GM12878 (cell line): ENCODE measurements around the gene TGFB1I1. TPM values are rescaled to one million over a fixed set of nuclear protein-coding genes. Genes with fewer than 3 reads are reported as not detected.
"Not testable (repeated sequence)": the region's sequence is repeated elsewhere in the genome, so short reads cannot be mapped to it uniquely, and the experiment has no call there.

ENCODE experiments used
- ATAC-seq: fragments of 200-7000 bp; cut with Tn5 transposase; 3 replicates; pipeline ENCODE4 v1.9.1; 2020; ENCODE audit warnings: mild to moderate bottlenecking, moderate library complexity
- BruUV-seq: library from RNA; stranded (reverse); fragments of 400-500 nt; replicated peaks from 2 replicates; lab custom pipeline; 2021; lab: Mats Ljungman, UMichigan
- CTCF ChIA-PET: fragments of 300-600 bp; sonication (Branson Sonifier 250); formaldehyde crosslinking; extraction: SDS; loops from one replicate; lab custom pipeline; 2021; ENCODE audit warnings: inconsistent platforms; lab: Yijun Ruan, JAX
- POLR2A ChIA-PET: fragments of 350-600 bp; formaldehyde crosslinking; extraction: SDS; loops from one replicate; lab custom pipeline; 2021; ENCODE audit warnings: inconsistent platforms; lab: Charles Lee
- RAD21 ChIA-PET: fragments of 300-600 bp; sonication (Branson Sonifier 250); formaldehyde crosslinking; loops from one replicate; lab custom pipeline; 2023; ENCODE audit warnings: antibody characterized with exemption; ENCODE audit not compliant: unreplicated experiment; lab: Charles Lee
- SMC1A ChIA-PET: fragments of 300-600 bp; sonication (Branson Sonifier 250); formaldehyde crosslinking; loops from one replicate; lab custom pipeline; 2023; ENCODE audit not compliant: unreplicated experiment, uncharacterized antibody; lab: Charles Lee
- DNase-seq: peaks from one replicate; pipeline ENCODE4 v3.0.0-alpha.2; 2011; ENCODE audit warnings: low read depth, low spot score
- FAIRE-seq: peaks from 3 replicates; lab custom pipeline; 2011; peaks lifted over from hg19 to GRCh38; lab: Jason Lieb, UNC
- H2AFZ ChIP-seq: 2 replicates; pipeline ENCODE4 v1.6.0; 2011; ENCODE audit warnings: low read depth, low read length, control low read depth; ENCODE audit not compliant: control insufficient read depth
- H3K27ac ChIP-seq: 2 replicates; pipeline ENCODE4 v1.5.1; 2011; ENCODE audit warnings: control low read depth; ENCODE audit not compliant: control insufficient read depth, insufficient read depth
- H3K27me3 ChIP-seq, 2 experiments: replicated peaks in 1 of 2; 2 replicates each; pipeline versions ENCODE4 v1.6.0 to v1.6.1; 2011; ENCODE audit warnings: low read length in 1 of 2; ENCODE audit not compliant: control insufficient read depth in 2 of 2, insufficient read depth in 2 of 2
- H3K36me3 ChIP-seq, 2 experiments: 2 replicates each; pipeline ENCODE4 v1.5.1; 2011; ENCODE audit warnings: low read length in 1 of 2; ENCODE audit not compliant: control insufficient read depth in 2 of 2, insufficient read depth in 2 of 2
- H3K4me1 ChIP-seq: 2 replicates; pipeline ENCODE4 v1.6.1; 2011; ENCODE audit warnings: mild to moderate bottlenecking, low read length, moderate library complexity, mixed read lengths; ENCODE audit not compliant: control insufficient read depth, insufficient read depth
- H3K4me2 ChIP-seq: 2 replicates; pipeline ENCODE4 v1.6.0; 2011; ENCODE audit warnings: control low read depth; ENCODE audit not compliant: control insufficient read depth, insufficient read depth
- H3K4me3 ChIP-seq: fragments of 200-600 bp; sonication (generic); 2 replicates; pipeline ENCODE4 v1.5.1; 2016
- H3K79me2 ChIP-seq: 2 replicates; pipeline ENCODE4 v1.6.0; 2011; ENCODE audit warnings: low read length; ENCODE audit not compliant: control insufficient read depth, insufficient read depth
- H3K9ac ChIP-seq: 2 replicates; pipeline ENCODE4 v1.8.0; 2011; ENCODE audit warnings: low read length, control low read depth, mixed read lengths; ENCODE audit not compliant: control insufficient read depth, insufficient read depth
- H3K9me3 ChIP-seq: replicated peaks from 3 replicates; pipeline ENCODE4 v1.5.1; 2011; ENCODE audit warnings: mild to moderate bottlenecking, low read length; ENCODE audit not compliant: control insufficient read depth, insufficient read depth
- H4K20me1 ChIP-seq: 2 replicates; pipeline ENCODE4 v1.6.0; 2011; ENCODE audit not compliant: control insufficient read depth, insufficient read depth
- EZH2 ChIP-seq: IDR thresholded peaks from 2 replicates; pipeline ENCODE4 v1.6.1; 2012; ENCODE audit warnings: low read depth, mild to moderate bottlenecking, control low read depth, inconsistent platforms, low read length, borderline replicate concordance; ENCODE audit not compliant: control insufficient read depth
- HDAC2 ChIP-seq: fragments of 200-600 bp; sonication (generic); IDR thresholded peaks from 2 replicates; pipeline ENCODE4 v1.6.1; 2017
- NFYA ChIP-seq: IDR thresholded peaks from 2 replicates; pipeline ENCODE4 v1.6.1; 2011; ENCODE audit warnings: low read depth, mild to moderate bottlenecking, low read length, improper control_type of control experiment, borderline replicate concordance
- WGBS: methylation state at CpG from one replicate; pipeline ENCODE4 v1.1.6; 2016; ENCODE audit warnings: low lambda C conversion rate; ENCODE audit not compliant: insufficient replicate concordance, insufficient coverage; ENCODE audit errors: missing lambda C conversion rate; 5-methylcytosine and 5-hydroxymethylcytosine counted together
- in situ Hi-C: fragments of 300-500 bp; cut with MboI; formaldehyde crosslinking; loops from 9 replicates; pipeline ENCODE4 v1.14.3; 2018; ENCODE audit warnings: mixed read lengths
- intact Hi-C: fragments of 100-400 bp; cut with micrococcal nuclease; formaldehyde crosslinking; loops from one replicate; pipeline ENCODE4 v1.14.2; 2022; ENCODE audit not compliant: unreplicated experiment
- polyA plus RNA-seq, 11 experiments: library from polyadenylated mRNA; depleted of rRNA in 4 of 11; unstranded in 6 of 11; stranded (reverse) in 5 of 11; fragments of >200 nt; fragmentation: Nextera tagmentation in 4 of 11; fragmentation: Illumina TruSeq in 1 of 11; extraction: Ambion mirVana in 4 of 11; extraction: Trizol in 1 of 11; gene quantifications; 1 replicate in 1 of 11; 2 replicates in 10 of 11; pipeline versions ENCODE4 v1.2.1 to v1.2.3, GENCODE V29; 2011 to 2016; ENCODE audit warnings: inconsistent platforms in 2 of 11, missing spikeins in 2 of 11, low read depth in 1 of 11
- total RNA-seq, 4 experiments: library from RNA; depleted of rRNA in 3 of 4; stranded (reverse); fragments of >200 nt in 3 of 4; fragmentation: Illumina TruSeq in 1 of 4; extraction: Trizol in 1 of 4; gene quantifications; 2 replicates each; pipeline versions ENCODE4 v1.2.1 to v1.2.3, GENCODE V29; 2013 to 2021
- TF ChIP-seq, protein P1 (sequence below): fragments of 450-650 bp; IDR thresholded peaks from 2 replicates; pipeline ENCODE4 v1.6.1; 2016; ENCODE audit warnings: mild to moderate bottlenecking, moderate library complexity, borderline replicate concordance

The TGFB1I1 gene
- total and polyA plus RNA-seq, 10 of the 15 experiments (the other 5 are each of a cell fraction or from before 2014, with no cell fraction given), result 0.13 to 2.3 (median 0.41) TPM; not detected in 2

DNA sequence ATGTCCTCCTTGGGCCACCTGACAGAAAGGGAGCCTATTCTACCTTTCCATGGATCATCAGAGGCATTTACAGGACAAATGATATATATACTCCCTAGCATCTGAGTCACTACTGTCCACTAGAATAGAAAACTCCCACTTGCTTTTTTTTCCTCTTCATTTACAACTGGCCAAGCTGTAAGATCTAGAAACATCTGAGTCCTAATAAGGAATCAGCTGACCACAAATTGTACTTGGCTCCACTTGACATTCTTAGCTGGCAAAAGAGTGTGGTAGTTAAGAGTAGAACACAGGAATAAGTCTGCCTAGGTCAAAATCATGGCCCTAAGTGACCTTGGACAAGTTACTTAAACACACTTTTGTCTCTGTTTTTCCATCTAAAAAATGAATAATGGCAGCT is 31.0 kb downstream of the TGFB1I1 start (continued):
- TF ChIP-seq, protein P1, sequence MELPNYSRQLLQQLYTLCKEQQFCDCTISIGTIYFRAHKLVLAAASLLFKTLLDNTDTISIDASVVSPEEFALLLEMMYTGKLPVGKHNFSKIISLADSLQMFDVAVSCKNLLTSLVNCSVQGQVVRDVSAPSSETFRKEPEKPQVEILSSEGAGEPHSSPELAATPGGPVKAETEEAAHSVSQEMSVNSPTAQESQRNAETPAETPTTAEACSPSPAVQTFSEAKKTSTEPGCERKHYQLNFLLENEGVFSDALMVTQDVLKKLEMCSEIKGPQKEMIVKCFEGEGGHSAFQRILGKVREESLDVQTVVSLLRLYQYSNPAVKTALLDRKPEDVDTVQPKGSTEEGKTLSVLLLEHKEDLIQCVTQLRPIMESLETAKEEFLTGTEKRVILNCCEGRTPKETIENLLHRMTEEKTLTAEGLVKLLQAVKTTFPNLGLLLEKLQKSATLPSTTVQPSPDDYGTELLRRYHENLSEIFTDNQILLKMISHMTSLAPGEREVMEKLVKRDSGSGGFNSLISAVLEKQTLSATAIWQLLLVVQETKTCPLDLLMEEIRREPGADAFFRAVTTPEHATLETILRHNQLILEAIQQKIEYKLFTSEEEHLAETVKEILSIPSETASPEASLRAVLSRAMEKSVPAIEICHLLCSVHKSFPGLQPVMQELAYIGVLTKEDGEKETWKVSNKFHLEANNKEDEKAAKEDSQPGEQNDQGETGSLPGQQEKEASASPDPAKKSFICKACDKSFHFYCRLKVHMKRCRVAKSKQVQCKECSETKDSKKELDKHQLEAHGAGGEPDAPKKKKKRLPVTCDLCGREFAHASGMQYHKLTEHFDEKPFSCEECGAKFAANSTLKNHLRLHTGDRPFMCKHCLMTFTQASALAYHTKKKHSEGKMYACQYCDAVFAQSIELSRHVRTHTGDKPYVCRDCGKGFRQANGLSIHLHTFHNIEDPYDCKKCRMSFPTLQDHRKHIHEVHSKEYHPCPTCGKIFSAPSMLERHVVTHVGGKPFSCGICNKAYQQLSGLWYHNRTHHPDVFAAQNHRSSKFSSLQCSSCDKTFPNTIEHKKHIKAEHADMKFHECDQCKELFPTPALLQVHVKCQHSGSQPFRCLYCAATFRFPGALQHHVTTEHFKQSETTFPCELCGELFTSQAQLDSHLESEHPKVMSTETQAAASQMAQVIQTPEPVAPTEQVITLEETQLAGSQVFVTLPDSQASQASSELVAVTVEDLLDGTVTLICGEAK, result no peak
- no peak for TF ChIP-seq NFYA
- TF ChIP-seq EZH2, result no peak
- TF ChIP-seq HDAC2, result no peak

DNA sequence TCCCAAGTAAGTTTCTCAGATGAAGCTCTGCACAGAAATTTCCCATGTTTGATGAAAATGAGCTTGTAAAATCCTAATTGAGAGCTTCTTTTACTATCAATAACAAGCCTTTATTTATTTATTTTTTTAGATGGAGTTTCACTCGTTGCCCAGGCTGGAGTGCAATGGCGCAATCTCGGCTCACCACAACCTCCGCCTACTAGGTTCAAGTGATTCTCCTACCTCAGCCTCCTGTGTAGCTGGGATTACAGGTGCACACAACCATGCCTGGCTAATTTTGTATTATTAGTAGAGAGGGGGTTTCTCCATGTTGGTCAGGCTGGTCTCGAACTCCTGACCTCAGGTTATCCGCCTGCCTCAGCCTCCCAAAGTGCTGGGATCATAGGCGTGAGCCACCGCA is 31.6 kb downstream of the TGFB1I1 start:
- DNase-seq, FAIRE-seq, H3K36me3 ChIP-seq, H3K4me2 ChIP-seq, H3K9me3 ChIP-seq, POLR2A ChIA-PET, H2AFZ ChIP-seq, ATAC-seq, H3K27me3 ChIP-seq, RAD21 ChIA-PET, BruUV-seq, in situ Hi-C loops, H3K4me3 ChIP-seq, H3K27ac ChIP-seq, H3K9ac ChIP-seq, H4K20me1 ChIP-seq: not testable (repeated sequence)
- intact Hi-C loops, result loop anchor here (10.0 kb wide), 1 partner anchor 61 kb away; no protein-coding TSS in a partner anchor
- CTCF ChIA-PET, result interaction anchor here (1.8 kb wide), 1 partner anchor 42 kb away, joined by 11 read pairs; no protein-coding TSS in a partner anchor
- SMC1A ChIA-PET, result interaction anchor here (1.0 kb wide), 1 partner anchor 365 kb away, joined by 3 read pairs; no protein-coding TSS in a partner anchor
- H3K4me1 ChIP-seq, result peaks cover 14% of the 10 kb centered on the region
- peaks cover 18% of the 10 kb centered on the region for H3K79me2 ChIP-seq
- WGBS, result over 99% methylated on average over 8 of the region's 8 CpGs
